ENCODE data around the gene TCF4.

The TCF4 gene

DNA sequence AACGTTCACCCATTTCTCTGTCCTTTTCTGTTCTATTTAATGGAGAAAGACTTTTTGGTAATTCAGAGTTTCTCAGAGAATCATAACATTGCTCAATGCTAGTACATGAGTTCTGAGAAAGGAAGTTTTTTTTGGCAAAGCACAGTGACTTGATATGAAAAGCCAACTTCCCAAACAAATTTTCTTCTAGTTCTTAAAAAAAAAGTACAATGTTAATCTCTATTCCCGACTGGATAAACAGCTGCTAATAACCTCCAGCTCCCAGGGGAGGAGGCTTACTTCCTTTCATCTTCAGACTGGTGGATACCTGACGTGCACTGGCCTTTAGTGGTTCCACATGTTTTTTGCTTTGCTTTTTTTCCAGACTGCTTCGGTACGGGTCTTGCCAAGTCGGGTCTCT, 344.1 kb downstream of the TCF4 start:
- no peak for DNase-seq (ENCODE audit: low read depth in 4 of 4, low spot score in 1 of 4)

DNA sequence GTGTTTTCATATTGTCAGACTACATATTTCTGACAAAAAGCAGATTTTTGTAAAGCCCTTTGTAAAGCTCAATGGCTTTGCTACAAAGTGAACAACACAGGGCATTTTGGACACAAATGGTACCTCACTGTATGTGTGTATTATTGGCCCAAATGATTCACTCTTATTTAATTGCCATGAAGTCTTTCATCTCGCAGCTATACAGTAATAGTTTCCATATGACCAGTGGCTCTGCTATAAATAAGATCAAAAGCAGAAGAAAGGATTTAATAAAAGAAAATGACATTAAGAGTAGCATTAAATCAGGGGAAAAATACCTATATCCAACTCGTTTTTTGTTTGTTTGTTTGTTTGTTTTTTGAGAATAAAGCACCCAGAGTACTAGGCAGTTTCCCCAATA, 344.7 kb downstream of the TCF4 start:
- no peak for DNase-seq (ENCODE audit: low read depth in 4 of 4, low spot score in 1 of 4)

DNA sequence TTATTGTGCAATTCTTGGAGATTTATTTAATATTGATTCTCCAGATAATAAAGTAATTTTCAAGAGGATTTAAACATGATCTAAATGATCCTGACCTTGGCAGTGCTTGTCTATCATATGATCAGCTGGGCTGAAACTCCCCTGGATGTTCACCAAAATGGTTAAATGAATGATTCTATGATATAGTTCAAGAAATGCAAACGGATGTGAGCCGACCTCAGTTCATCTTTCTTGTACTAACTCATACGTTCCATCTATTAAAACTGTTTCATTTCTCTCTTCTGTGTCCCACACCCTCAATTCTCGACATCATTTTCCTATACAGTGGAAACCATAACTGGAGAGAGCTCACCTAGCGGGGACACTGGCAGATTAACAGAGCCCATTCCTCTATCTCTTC, 347.0 kb downstream of the TCF4 start:
- no peak for DNase-seq (ENCODE audit: low read depth in 4 of 4, low spot score in 1 of 4)

DNA sequence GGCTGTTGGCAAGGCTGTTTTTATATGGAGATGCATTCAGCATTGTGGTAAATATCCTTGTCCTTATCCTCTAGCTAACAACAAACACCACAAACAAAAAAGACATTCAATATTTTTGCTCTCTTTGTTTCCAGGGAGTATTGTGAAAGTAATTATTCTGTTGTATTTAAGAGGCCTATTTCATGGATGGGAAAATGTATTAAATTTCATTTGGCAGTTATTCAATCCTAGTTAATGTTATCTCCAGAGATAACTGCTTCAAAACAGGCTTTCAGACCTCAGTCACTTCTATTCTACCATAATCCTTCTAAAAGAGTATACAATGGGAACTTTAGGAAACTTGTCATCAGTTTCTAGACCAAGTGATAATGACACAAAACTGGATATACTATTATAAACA, 348.3 kb downstream of the TCF4 start:
- no peak for DNase-seq (ENCODE audit: low read depth in 4 of 4, low spot score in 1 of 4)

DNA sequence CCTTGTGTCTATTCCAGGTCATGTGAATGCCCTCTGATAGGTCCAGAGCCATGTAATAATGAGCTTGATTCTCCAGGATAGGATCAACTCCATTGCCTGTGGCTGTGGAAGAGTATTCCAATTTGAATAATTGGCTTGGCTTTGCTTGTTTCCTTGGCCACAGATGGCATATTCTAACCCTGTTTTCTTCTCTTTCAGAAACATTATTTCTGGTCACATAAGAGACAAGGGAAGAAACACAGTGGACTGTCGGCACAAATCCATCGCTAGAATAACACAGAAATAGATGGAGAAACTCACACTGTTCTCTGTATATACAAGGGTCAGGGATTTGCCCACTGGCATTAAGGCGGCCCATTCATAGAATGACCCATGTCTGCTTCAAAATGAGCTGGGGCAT, 350.3 kb downstream of the TCF4 start:
- DNase-seq (ENCODE audit: low read depth in 4 of 4, low spot score in 1 of 4) = no peak

DNA sequence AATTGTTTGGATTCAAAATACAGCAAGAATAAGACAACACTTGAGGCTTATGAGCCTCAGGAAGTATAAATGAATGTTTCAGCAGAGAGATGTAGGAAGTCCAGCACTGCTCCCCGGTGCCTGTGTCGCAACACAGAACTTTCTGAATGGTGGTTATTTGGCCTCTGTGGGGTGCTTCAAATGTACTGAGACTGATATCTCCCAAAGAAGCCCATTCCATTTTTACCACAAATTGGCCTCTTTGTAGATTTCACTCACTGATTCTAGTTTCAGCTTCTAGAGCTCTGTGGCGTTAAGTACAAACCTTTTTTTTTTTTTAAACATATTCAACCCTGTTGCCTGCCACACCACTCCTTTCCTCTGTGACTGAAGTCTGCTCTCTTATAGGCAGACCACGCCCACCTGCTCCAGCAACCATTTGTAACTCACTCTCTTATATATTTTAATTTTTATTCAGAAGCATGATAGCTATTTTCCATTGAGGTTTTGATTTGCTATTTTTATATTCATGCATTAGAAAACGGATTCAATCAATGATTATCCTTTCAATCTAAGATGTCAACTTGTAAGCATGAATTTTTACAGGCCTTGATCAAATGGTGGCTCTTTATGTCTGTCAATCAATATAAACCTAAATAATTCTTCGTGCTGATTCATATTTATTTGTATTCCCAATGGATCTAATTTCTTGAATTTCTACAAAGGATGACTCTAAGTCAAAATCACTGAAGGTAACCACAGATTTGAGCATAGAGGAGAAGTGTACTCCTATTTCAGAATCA, 351.7 kb downstream of the TCF4 start:
- no peak for DNase-seq (ENCODE audit: low read depth in 4 of 4, low spot score in 1 of 4)

DNA sequence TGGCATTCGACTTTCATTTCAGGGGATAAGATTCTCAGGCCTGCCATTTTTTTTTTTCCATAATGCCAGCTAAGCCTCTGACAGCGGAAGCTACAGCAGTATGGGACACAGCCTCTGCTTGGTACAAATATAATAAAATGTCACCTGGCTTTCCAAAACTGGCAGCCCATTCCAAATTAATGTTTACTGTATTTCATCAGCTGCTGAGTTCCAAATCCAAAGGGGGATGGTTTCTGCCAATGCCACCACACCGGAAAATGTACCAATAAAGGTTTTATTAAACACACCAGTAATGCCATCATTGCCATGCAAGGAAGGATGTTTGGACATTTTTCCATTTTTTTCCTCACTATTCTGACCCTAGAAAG, 352.9 kb downstream of the TCF4 start:
- DNase-seq (ENCODE audit: low read depth in 4 of 4, low spot score in 1 of 4) = no peak

DNA sequence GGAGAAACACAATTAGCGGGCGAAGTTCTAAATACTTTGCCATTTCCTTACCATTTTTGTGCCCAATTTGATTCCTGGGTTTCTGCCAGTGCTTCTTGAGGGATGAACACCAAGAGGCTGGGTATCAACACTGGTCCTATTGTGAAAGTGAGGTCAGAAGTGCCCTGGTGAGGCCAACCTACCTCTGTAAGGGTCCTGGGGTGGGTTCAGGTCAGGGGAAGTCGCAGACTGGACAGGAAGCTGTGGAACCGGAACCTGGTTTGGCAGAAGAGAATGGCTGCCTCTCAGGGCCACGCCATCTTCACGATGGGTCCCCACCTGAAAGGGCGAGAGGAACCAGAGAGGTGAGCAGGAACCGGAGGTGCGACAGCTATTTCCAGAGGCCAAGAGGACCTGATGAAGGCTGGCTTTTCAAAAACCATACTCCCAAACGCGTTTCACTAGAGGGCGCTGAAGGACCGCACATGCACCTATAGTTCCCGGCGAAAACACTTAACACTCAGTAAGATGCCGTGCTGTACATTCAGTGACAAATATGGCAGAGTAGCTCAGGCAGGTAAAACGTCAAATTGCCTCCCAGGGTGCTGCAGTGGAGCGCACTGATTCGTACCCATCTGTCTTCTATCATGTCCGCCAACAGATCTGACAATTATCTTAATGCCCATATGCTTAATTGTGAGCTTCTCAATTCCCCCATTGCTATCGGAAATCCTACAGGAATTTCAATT, 353.5 kb downstream of the TCF4 start:
- DNase-seq (ENCODE audit: low read depth in 4 of 4, low spot score in 1 of 4) = peak; percentile 10 to 30 (median 17)

DNA sequence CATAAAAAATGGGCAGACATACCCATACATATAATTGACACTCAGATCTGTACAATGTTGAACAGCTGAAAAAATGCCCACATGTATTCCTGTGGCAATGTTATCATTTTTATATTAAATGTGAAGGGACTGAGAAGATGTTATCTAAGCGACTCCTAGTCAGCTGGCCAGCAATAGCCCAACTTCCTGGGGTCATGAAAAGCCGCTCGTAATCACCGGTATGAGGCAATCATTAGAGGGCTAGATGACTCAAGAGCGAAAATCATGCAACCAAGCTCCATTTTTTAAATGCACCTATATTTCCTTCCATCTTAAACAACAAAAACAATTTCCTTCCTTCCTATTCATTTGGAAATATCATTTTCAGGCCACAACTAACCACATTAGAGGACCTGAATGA, 354.1 kb downstream of the TCF4 start:
- DNase-seq (ENCODE audit: low read depth in 4 of 4, low spot score in 1 of 4) = no peak

DNA sequence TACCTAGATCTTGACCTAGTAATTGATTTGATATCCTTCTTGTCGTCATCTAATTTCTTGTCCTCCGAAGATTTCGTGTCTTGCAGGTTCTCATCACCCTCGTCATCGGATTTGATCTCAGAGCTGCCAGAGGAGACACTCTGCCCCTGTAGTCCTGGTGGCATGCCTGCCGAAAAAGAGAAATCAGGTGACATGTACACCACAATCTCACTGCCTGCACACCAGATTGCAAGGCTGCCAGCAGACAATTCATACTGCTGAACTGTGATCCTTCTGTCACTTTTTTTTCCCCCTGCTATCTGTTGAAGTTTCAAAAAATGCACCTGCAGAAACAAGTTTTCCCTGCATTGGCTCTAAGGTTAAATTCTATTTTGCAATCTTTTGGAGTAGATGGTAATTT, 355.5 kb downstream of the TCF4 start:
- no peak for DNase-seq (ENCODE audit: low read depth in 4 of 4, low spot score in 1 of 4)

DNA sequence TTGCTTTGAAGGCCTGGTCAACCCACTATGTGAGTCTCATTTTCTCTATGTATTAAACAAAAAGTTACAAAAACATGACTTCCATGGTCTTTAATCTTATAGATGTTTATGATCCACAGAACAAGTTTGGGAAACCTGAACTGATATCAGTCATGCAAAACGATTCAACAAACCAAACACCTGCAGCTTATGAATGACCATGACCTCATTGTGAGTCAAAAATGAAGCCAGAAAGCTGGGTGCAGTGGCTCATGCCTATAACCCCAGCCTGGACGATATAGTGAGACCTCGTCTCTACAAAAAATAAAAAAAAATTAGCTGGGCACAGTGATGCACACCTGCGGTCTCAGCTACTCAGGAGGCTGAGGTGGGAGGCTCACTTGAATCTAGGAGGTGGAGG, 358.3 kb downstream of the TCF4 start:
- DNase-seq (ENCODE audit: low read depth in 4 of 4, low spot score in 1 of 4) = no peak

DNA sequence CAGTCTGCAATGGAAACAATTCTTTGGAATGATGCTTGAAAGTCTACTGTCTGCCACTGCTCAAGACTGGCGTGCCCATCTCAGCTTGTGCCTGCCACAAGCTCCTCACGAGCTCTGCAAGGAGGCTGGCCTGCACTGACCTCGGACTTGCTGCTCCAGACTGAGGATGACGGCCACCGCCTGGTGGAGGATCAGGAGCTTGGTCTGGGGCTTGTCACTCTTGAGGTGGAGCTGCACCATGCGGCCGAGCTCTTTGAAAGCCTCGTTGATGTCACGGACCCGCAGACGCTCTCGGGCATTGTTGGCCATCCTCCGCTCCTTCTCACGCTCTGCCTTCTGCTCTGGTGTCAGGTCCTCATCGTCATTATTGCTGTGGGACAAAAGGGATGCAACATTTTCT, 359.3 kb downstream of the TCF4 start:
- no peak for DNase-seq (ENCODE audit: low read depth in 4 of 4, low spot score in 1 of 4)

DNA sequence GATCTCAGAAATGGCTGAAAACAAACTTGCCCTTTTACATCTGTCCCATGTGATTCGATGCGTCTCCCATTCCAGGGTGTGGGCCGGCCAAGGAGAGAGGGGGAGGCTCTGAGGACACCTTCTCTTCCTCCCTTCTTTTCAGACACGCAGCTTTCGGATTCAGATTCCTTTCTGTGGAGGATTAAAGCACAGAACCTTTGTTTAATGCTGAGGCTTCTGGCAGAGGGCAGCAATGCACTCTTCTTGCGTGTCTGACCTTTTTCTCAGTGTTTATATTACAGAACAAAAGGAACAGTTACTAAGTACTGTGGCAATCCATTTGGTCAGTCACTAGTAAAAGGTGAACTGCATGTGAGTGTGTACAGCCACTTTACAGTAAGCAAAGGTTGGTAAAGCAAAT, 359.8 kb downstream of the TCF4 start:
- DNase-seq (ENCODE audit: low read depth in 4 of 4, low spot score in 1 of 4) = no peak

DNA sequence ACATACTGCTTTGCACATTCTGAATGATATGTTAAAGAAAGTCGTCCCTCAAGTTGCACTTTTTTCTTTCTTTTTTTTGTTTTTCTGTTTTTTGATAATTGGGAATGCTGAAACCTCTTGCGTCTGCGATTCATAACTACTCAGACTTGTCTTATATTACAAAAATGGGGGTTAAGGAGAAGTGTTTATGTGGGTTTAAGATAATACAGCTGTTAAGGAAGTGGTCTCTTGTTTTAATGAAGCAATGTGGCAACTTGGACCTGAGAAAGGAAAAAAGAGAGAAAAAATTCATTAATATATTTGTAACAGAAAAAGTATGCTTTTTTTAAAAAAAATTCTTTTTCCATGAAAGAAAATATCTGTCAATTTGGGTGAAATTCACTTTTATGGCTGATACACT, 360.2 kb downstream of the TCF4 start:
- DNase-seq (ENCODE audit: low read depth in 4 of 4, low spot score in 1 of 4) = no peak

DNA sequence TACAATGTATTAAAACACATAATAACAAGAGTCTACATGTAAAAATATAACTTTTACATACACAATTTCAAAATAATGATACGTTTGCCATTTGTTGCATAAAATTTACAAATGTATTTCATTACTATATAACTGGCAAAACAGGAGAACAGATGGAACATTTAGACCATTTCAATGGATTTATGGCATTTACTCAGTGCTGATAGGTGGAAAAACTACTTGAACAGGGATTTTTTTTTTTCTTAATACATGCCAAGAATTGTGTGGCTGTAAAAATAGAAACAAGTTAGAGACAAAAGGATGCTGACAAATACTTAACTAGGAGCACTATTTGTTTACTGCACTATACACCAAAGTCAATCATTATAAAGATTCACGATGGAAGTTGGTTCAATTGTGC, 361.9 kb downstream of the TCF4 start:
- DNase-seq (ENCODE audit: low read depth in 4 of 4, low spot score in 1 of 4) = no peak

DNA sequence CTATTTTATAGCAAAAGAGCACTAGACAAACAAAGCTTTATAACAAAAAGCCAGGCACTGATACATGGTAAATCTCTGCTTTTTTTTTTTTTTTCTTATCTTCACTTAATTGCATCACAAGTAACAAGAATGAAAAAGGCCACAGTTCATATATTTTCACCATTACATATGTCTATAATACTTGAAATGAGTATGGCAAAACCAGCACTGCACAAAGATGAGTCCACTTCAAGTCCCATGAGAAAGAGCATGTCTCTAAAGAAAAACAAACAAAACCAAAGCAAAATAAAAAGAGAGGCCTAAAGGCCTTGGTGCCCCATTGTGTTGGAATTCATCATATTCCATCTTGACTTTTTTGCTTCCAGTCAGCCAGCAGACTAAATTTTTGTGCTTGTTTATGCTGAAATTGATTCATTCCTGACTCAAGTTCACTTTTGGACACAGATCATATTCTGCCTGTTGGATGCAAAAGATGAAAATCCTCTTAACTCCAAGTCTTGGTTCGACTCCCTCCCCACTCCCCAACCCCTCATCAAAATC, 363.8 kb downstream of the TCF4 start:
- DNase-seq (ENCODE audit: low read depth in 4 of 4, low spot score in 1 of 4) = no peak

DNA sequence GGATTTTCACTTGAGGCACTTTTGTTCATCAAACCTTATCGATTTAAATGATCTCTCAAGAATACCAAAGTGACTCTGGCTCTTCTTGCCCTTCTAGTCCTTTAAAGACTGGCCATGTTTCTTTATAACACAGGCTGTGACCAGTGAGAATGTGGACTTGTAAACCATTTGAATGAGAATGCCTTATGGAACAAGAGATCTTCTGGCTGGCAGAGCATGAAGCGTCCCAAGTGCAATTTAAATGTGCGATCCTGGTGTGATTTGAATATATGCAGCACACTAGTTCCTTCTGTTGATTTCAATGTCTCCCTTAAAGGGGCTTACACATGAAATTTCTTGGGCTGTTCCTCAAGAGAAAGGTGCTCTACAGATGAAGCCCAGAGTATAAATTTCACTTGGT, 366.4 kb downstream of the TCF4 start:
- DNase-seq (ENCODE audit: low read depth in 4 of 4, low spot score in 1 of 4) = no peak

DNA sequence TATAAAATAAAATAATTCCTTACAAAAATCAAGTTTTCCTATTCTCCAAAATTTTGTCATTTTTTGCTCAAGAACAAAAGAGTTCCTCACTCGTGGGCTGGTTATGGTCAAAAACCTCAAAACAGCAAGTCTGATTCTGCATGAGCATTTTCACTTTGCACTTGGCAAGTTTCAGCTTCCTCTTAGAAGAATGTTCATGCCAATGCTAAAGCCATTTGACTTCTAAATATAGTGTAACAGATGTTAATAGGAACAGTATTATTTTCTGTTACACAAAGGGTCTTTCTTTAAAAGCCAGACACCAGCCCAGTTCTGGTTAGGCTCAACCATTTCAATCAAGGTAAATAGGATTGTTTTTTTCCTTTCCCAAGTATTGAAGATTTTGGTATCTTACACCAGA, 367.5 kb downstream of the TCF4 start:
- DNase-seq (ENCODE audit: low read depth in 4 of 4, low spot score in 1 of 4) = no peak

DNA sequence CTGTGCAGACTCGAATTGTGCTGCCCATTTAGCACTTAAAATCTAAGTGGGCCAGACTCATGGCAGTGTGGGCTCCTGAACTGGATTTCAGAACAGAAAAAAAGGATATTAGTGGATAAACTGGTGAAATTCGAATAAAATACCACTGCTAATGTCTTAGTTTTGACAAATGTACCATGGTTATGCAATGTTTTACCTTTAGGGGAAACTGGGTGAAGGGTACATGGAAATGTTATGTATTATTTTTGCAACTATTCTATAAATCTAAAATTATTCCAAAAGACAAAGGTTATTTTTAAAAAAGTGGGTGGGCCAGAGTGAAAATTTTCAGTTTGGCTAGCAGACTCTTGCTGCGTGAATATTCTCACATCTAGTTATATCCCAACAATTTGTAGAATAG, 368.2 kb downstream of the TCF4 start:
- no peak for DNase-seq (ENCODE audit: low read depth in 4 of 4, low spot score in 1 of 4)

DNA sequence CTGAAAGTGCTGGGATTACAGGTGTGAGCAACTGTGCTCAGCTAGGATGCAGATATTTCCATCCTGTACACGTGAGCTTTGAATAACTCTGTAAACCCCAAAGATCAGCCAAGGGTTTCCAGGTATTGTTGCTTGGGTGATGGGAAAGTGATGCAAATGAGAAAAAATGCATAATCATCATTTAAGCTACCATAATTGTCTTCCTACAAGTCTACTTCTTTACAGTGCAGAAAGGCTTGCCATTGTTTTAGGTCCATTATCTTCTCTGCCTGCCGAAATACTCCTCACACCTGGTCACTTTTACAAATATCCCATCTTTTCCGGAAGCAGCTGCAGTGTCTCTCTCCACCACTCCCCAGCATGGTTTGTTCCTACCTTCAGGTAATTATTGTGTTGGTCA, 368.9 kb downstream of the TCF4 start:
- DNase-seq (ENCODE audit: low read depth in 4 of 4, low spot score in 1 of 4) = no peak

DNA sequence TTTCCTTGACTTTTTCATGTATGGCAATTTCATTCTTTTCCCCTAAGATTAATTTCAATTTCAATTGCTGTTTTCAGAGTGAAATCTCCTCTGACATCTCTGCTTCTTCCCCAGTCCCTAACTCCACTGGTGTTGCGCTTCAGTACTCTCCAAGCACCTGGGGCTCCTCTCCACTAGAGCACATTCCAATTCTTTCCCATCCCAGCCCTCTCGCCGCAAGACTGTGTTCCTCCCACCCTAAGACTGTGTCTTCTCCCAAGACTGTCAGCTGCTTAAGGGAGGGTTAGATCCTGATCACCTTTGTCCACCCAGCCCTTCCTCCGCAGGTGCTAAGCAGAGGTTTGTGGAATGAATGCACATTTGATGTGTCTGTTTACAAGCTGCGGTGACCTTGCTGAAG, 373.0 kb downstream of the TCF4 start:
- no peak for DNase-seq (ENCODE audit: low read depth in 4 of 4, low spot score in 1 of 4)

DNA sequence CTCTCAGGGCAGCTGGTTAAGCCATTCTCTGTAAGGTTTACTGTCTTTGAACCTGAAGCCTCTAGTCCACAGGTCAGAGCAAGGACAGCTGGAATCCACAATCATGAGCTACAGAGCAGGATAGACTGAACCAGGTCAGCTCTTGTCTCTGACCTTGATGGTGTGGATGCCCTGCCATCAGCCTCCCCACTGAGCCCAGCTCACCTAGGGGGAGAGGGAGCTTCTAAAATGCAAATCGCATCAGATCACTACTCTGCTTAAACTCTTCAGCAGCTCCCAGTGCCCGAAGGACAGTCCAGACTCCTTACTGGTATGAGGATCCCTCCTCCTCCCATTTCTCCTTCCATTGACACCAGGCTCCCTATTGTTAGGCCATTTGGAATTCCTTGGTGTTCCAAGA, 373.5 kb downstream of the TCF4 start:
- no peak for DNase-seq (ENCODE audit: low read depth in 4 of 4, low spot score in 1 of 4)

DNA sequence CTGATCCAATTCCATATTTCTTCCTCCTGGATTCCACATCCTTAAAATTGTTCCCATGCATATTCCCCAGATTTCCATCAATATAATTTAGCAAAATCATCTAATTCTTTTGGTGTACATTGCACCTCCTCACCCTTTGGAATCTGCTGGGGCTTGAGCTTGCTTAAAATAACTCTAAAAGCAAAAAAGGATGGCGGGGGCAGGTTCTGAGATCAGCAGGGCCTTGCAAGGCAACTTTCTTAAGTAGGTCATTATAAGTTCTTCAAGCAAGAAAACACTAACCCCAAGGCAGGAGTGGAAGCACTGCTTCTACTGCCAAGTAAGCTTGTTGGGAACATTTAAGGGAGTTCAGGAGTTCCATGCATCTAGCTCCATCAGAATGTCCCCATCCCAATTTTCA, 374.4 kb downstream of the TCF4 start:
- no peak for DNase-seq (ENCODE audit: low read depth in 4 of 4, low spot score in 1 of 4)

Measured in stimulated activated CD4-positive, alpha-beta T cell treated with anti-CD3 and anti-CD28 coated beads, Interleukin-1b, Interleukin-23, amount 100 ng/mL, for 24 hours (primary cell).